ES-I3 (cell line): ENCODE results near the gene UXS1.

Source experiments
- H3K36me3 ChIP-seq: 2 replicates; pipeline ENCODE4 v1.6.1; 2013; ENCODE audit warnings: mild to moderate bottlenecking, low read length, control low read depth, moderate library complexity; ENCODE audit not compliant: insufficient read depth
- H3K4me1 ChIP-seq: 2 replicates; pipeline ENCODE4 v1.6.1; 2013; ENCODE audit warnings: mild to moderate bottlenecking, control low read depth, low read length; ENCODE audit not compliant: insufficient read depth
- H3K9ac ChIP-seq: 2 replicates; pipeline ENCODE4 v1.6.1; 2013; ENCODE audit warnings: low read depth, mild to moderate bottlenecking, low read length, moderate library complexity
- H3K9me3 ChIP-seq: 2 replicates; pipeline ENCODE4 v1.6.1; 2013; ENCODE audit warnings: mild to moderate bottlenecking, low read length, moderate library complexity; ENCODE audit not compliant: control insufficient read depth, insufficient read depth

Gene UXS1

GRCh38 chr2:106161341-106161740, 32.8 kb downstream of the UXS1 start:
- Histone ChIP-seq H3K9ac (no peak overlapping the region), H3K9me3 (no peaks in the 10 kb centered on the region), H3K4me1 (peaks cover 35% of the 10 kb centered on the region), H3K36me3 (peaks cover 11% of the 10 kb centered on the region)

GRCh38 chr2:106160786-106161261, 33.3 kb downstream of the UXS1 start:
- Histone ChIP-seq H3K36me3 (peaks cover 11% of the 10 kb centered on the region), H3K9ac (no peak overlapping the region), H3K4me1 (peaks cover 30% of the 10 kb centered on the region), H3K9me3 (no peaks in the 10 kb centered on the region)

- no peak overlapping the region for H3K9ac ChIP-seq
- H3K36me3 ChIP-seq, result peaks cover 11% of the 10 kb centered on the region
- peaks cover 23% of the 10 kb centered on the region for H3K4me1 ChIP-seq
- no peaks in the 10 kb centered on the region for H3K9me3 ChIP-seq
Observed at GRCh38 chr2:106159866-106160785, 34.0 kb downstream of the UXS1 start.

GRCh38 chr2:106158871-106159270, 35.2 kb downstream of the UXS1 start:
- no peaks in the 10 kb centered on the region; the same call in 1 of the 2 replicates for H3K9me3 ChIP-seq
- H3K36me3 ChIP-seq, result peaks cover 11% of the 10 kb centered on the region
- H3K9ac ChIP-seq, result no peak overlapping the region
- H3K4me1 ChIP-seq, result peaks cover 12% of the 10 kb centered on the region

GRCh38 chr2:106158131-106158530, 36.0 kb downstream of the UXS1 start:
- Histone ChIP-seq H3K36me3 (peaks cover 11% of the 10 kb centered on the region), H3K4me1 (peaks cover 10% of the 10 kb centered on the region; the same call in 1 of the 2 replicates), H3K9ac (no peak overlapping the region), H3K9me3 (no peaks in the 10 kb centered on the region; the same call in 1 of the 2 replicates)

GRCh38 chr2:106157416-106157815, 36.7 kb downstream of the UXS1 start:
- no peak overlapping the region for H3K9ac ChIP-seq
- H3K4me1 ChIP-seq, result peaks cover 10% of the 10 kb centered on the region; the same call in 1 of the 2 replicates
- H3K36me3 ChIP-seq, result peaks cover 11% of the 10 kb centered on the region
- H3K9me3 ChIP-seq, result no peaks in the 10 kb centered on the region; the same call in 1 of the 2 replicates

- H3K9me3 ChIP-seq, result no peaks in the 10 kb centered on the region; the same call in 1 of the 2 replicates
- no peak overlapping the region for H3K9ac ChIP-seq
- H3K36me3 ChIP-seq, result peaks cover 11% of the 10 kb centered on the region
- peaks cover 8% of the 10 kb centered on the region; the same call in 1 of the 2 replicates for H3K4me1 ChIP-seq
Observed at GRCh38 chr2:106156305-106157296, 37.5 kb downstream of the UXS1 start.

- no peaks in the 10 kb centered on the region; the same call in 1 of the 2 replicates for H3K9me3 ChIP-seq
- H3K9ac ChIP-seq, result no peak overlapping the region
- peaks cover 3% of the 10 kb centered on the region for H3K36me3 ChIP-seq
- H3K4me1 ChIP-seq, result 0 out of 2 replicates have a peak, but pooled peaks cover 4% of the 10 kb centered on the region
Observed at GRCh38 chr2:106153781-106154180, 40.3 kb downstream of the UXS1 start.

- H3K36me3 ChIP-seq, result peaks cover 6% of the 10 kb centered on the region
- no peaks in the 10 kb centered on the region for H3K9me3 ChIP-seq
- H3K4me1 ChIP-seq, result peaks cover 18% of the 10 kb centered on the region; the same call in 1 of the 2 replicates
- no peak overlapping the region for H3K9ac ChIP-seq
Observed at GRCh38 chr2:106147665-106148064, 46.4 kb downstream of the UXS1 start.

GRCh38 chr2:106147159-106147558, 46.9 kb downstream of the UXS1 start:
- H3K4me1 ChIP-seq, result peaks cover 18% of the 10 kb centered on the region; the same call in 1 of the 2 replicates
- no peaks in the 10 kb centered on the region for H3K9me3 ChIP-seq
- peaks cover 6% of the 10 kb centered on the region for H3K36me3 ChIP-seq
- H3K9ac ChIP-seq, result no peak overlapping the region

- no peaks in the 10 kb centered on the region for H3K9me3 ChIP-seq
- H3K4me1 ChIP-seq, result peaks cover 18% of the 10 kb centered on the region; the same call in 1 of the 2 replicates
- no peak overlapping the region for H3K9ac ChIP-seq
- peaks cover 6% of the 10 kb centered on the region; the same call in 1 of the 2 replicates for H3K36me3 ChIP-seq
Observed at GRCh38 chr2:106144621-106145331, 49.3 kb downstream of the UXS1 start.

GRCh38 chr2:106143495-106144215, 50.4 kb downstream of the UXS1 start:
- Histone ChIP-seq H3K9me3 (no peaks in the 10 kb centered on the region), H3K9ac (no peak overlapping the region), H3K4me1 (peaks cover 13% of the 10 kb centered on the region; the same call in 1 of the 2 replicates), H3K36me3 (peaks cover 6% of the 10 kb centered on the region; the same call in 1 of the 2 replicates)

- H3K9me3 ChIP-seq, result no peaks in the 10 kb centered on the region
- H3K36me3 ChIP-seq, result peaks cover 11% of the 10 kb centered on the region; the same call in 1 of the 2 replicates
- H3K4me1 ChIP-seq, result peaks cover 13% of the 10 kb centered on the region; the same call in 1 of the 2 replicates
- H3K9ac ChIP-seq, result no peak overlapping the region
Observed at GRCh38 chr2:106142683-106143082, 51.4 kb downstream of the UXS1 start.
